HG03354 (cell line): Measurements from ENCODE around the gene FBLN5.

ENCODE experiments used
- ATAC-seq: cut with Tn5 transposase; IDR thresholded peaks from one replicate; pipeline ENCODE4 v1.9.1; 2021; ENCODE audit warnings: mild to moderate bottlenecking; ENCODE audit not compliant: unreplicated experiment, poor library complexity, severe bottlenecking

Gene FBLN5

GRCh38 chr14:91947475-91948184 is at the start of gene FBLN5:
FBLN5 (minus strand) TSS chr14:91947694; CDS start chr14:91947229, 465 bp downstream.
- ATAC-seq = no peak

GRCh38 chr14:91996948-91997371 is 49.5 kb upstream of the FBLN5 start:
- ATAC-seq = no peak

GRCh38 chr14:91987192-91987591 is 39.7 kb upstream of the FBLN5 start:
- ATAC-seq = no peak

GRCh38 chr14:91985521-91986255 is 38.2 kb upstream of the FBLN5 start:
- no peak for ATAC-seq

GRCh38 chr14:91985008-91985407 is 37.5 kb upstream of the FBLN5 start:
- ATAC-seq = no peak

- ATAC-seq = no peak
Observed at GRCh38 chr14:91983588-91983987, 36.1 kb upstream of the FBLN5 start.

GRCh38 chr14:91980157-91980556 is 32.7 kb upstream of the FBLN5 start:
- ATAC-seq = peak; percentile 72

GRCh38 chr14:91977884-91978283 is 30.4 kb upstream of the FBLN5 start:
- ATAC-seq = no peak

GRCh38 chr14:91975763-91976162 is 28.3 kb upstream of the FBLN5 start:
- no peak for ATAC-seq

- no peak for ATAC-seq
Observed at GRCh38 chr14:91971188-91971778, 23.8 kb upstream of the FBLN5 start.

- no peak for ATAC-seq
Observed at GRCh38 chr14:91968280-91968679, 20.8 kb upstream of the FBLN5 start.

- ATAC-seq = no peak
Observed at GRCh38 chr14:91964724-91965123, 17.2 kb upstream of the FBLN5 start.

- ATAC-seq = no peak
Observed at GRCh38 chr14:91964011-91964410, 16.5 kb upstream of the FBLN5 start.

GRCh38 chr14:91963465-91963864 is 16.0 kb upstream of the FBLN5 start:
- ATAC-seq = no peak

GRCh38 chr14:91961297-91962220 is 14.1 kb upstream of the FBLN5 start:
- no peak for ATAC-seq

GRCh38 chr14:91957876-91958313 is 10.4 kb upstream of the FBLN5 start:
- no peak for ATAC-seq

- no peak for ATAC-seq
Observed at GRCh38 chr14:91956616-91957015, 9.1 kb upstream of the FBLN5 start.

- no peak for ATAC-seq
Observed at GRCh38 chr14:91955168-91955567, 7.7 kb upstream of the FBLN5 start.

- ATAC-seq = no peak
Observed at GRCh38 chr14:91953170-91953985, 5.9 kb upstream of the FBLN5 start.
